A673 (cell line): ENCODE data around the gene GABRB2. TPM values are rescaled to one million over a fixed set of nuclear protein-coding genes. Genes with fewer than 3 reads are reported as not detected.
A peak's percentile ranks its signal among the peaks of the same experiment; 100 is the strongest.

Experiments
- BruUV-seq: library from RNA; stranded (reverse); fragments of 400-500 nt; replicated peaks from 2 replicates; lab custom pipeline; 2021; lab: Mats Ljungman, UMichigan
- CTCF ChIA-PET: fragments of 300-600 bp; sonication (Branson Sonifier 250); formaldehyde crosslinking; loops from one replicate; lab custom pipeline; 2022; ENCODE audit warnings: antibody characterized with exemption; lab: Charles Lee
- POLR2A ChIA-PET: fragments of 300-600 bp; sonication (Branson Sonifier 250); formaldehyde crosslinking; loops from one replicate; lab custom pipeline; 2022; ENCODE audit warnings: antibody characterized with exemption; ENCODE audit not compliant: low non-redundant PET; lab: Charles Lee
- DNase-seq: peaks from one replicate; pipeline ENCODE4 v3.0.0-alpha.2; 2015; ENCODE audit warnings: low spot score
- H3K27ac ChIP-seq: fragments of 200-600 bp; sonication (generic); 2 replicates; pipeline ENCODE4 v1.5.1; 2016; ENCODE audit warnings: mixed run types, low read depth, mild to moderate bottlenecking, mixed read lengths, antibody characterized with exemption, low read length; ENCODE audit not compliant: poor library complexity, severe bottlenecking
- H3K27me3 ChIP-seq: fragments of 200-600 bp; sonication (generic); replicated peaks from 2 replicates; pipeline ENCODE4 v1.6.1; 2017; ENCODE audit warnings: mixed run types, low read depth, mild to moderate bottlenecking, mixed read lengths, antibody characterized with exemption, low read length; ENCODE audit not compliant: insufficient read depth, poor library complexity
- H3K36me3 ChIP-seq: fragments of 200-600 bp; sonication (generic); 2 replicates; pipeline ENCODE4 v1.6.1; 2016; ENCODE audit warnings: mixed run types, mild to moderate bottlenecking, mixed read lengths, antibody characterized with exemption, low read length; ENCODE audit not compliant: insufficient read depth, poor library complexity, severe bottlenecking
- H3K4me1 ChIP-seq: fragments of 200-600 bp; sonication (generic); 2 replicates; pipeline ENCODE4 v1.6.1; 2017; ENCODE audit warnings: mixed run types, mild to moderate bottlenecking, mixed read lengths, antibody characterized with exemption, low read length; ENCODE audit not compliant: insufficient read depth, poor library complexity, severe bottlenecking
- H3K4me3 ChIP-seq: fragments of 200-600 bp; sonication (generic); 2 replicates; pipeline ENCODE4 v1.5.1; 2016; ENCODE audit warnings: low read depth, mixed run types, mild to moderate bottlenecking, mixed read lengths, low read length; ENCODE audit not compliant: poor library complexity, severe bottlenecking
- H3K9me3 ChIP-seq: fragments of 200-600 bp; sonication (generic); 2 replicates; pipeline ENCODE4 v1.6.1; 2016; ENCODE audit warnings: mixed run types, low read depth, mild to moderate bottlenecking, mixed read lengths, antibody characterized with exemption, low read length; ENCODE audit not compliant: poor library complexity, severe bottlenecking
- CTCF ChIP-seq: fragments of 300-800, 200-600 bp; sonication (generic); conservative IDR thresholded peaks from 2 replicates; pipeline ENCODE4 v1.5.1; 2017; ENCODE audit warnings: low read depth, mild to moderate bottlenecking, antibody characterized with exemption, low read length, moderate library complexity, mixed read lengths
- EZH2 ChIP-seq: fragments of 200-600 bp; sonication (generic); IDR thresholded peaks from 2 replicates; pipeline ENCODE4 v1.6.1; 2017; ENCODE audit warnings: borderline replicate concordance, low read depth, mild to moderate bottlenecking, mixed read lengths, antibody characterized with exemption, low read length; ENCODE audit not compliant: poor library complexity, severe bottlenecking
- intact Hi-C: fragments of 100-400 bp; cut with micrococcal nuclease; formaldehyde crosslinking; loops from one replicate; pipeline ENCODE4 v1.10.0; 2022; ENCODE audit not compliant: unreplicated experiment
- total RNA-seq: library from RNA; stranded (reverse); gene quantifications from 2 replicates; pipeline ENCODE4 v1.2.3, GENCODE V29; 2021

GABRB2 gene
- total RNA-seq, 1 experiment from 2014 or later, result not detected

DNA sequence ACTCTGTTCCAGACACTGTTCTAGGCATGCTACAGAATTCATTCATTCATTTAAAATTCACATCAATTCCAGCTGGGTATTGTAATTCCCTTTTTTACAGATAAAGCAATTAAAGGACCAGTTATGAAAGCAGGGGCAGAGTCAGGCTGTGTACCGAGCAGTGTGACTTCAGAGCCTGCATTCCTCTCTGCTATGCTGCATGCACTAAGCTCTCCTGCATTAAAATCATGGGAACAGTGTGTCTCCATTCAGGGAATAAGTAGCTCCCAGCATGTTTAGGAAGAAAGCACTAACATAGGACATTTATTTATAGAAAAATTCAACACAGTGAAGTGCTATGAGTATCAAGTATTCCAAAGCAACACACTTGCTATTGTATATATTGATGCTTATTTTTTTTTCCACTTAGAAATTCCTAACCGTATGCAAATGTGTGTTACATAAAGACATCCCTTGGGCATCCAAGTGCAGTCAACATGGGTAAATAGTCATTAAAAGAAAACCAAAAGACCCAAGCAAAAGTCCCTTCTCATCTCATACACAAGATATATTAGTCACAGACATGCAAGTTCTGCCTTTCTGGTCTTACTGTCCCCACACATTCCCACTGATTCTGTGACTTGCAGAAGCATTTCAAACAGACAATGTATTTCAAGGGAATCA, 173.7 kb downstream of the GABRB2 start:
- Histone ChIP-seq H3K9me3 (no peaks in the 10 kb centered on the region), H3K27ac (no peak overlapping the region), H3K4me1 (no peaks in the 10 kb centered on the region), H3K4me3 (no peak overlapping the region), H3K36me3 (no peaks in the 10 kb centered on the region), H3K27me3 (no peaks in the 10 kb centered on the region)
- POLR2A ChIA-PET, result no interaction called here
- intact Hi-C loops, result no loop called here
- BruUV-seq, result no TSS peak
- TF ChIP-seq CTCF (no peak), EZH2 (no peak)
- CTCF ChIA-PET, result no interaction called here
- DNase-seq, result no peak

DNA sequence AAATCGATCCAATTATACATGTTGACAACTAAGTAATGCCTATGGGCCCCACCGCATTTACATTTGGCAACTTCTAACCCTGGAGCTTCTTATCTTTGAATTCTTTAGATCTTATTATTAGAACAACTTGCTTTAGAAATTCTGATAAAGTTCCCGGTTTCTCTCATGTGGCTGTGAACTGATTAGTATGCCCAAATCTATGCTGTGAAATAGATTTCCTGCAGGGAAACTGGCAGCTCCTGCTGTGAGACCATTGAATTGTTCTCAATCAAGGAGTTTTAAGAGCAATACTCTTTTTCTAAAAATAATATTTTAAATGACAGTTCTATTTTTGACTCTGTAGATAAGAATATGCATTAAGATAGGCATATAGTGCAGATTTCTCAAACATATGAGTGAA, 177.5 kb downstream of the GABRB2 start:
- ChIA-PET POLR2A (no interaction called here), CTCF (no interaction called here)
- no peak overlapping the region for H3K4me3 ChIP-seq
- H3K27me3 ChIP-seq, result no peaks in the 10 kb centered on the region
- DNase-seq, result peak; percentile 1
- H3K9me3 ChIP-seq, result no peaks in the 10 kb centered on the region
- no peak overlapping the region for H3K27ac ChIP-seq
- TF ChIP-seq EZH2 (no peak), CTCF (no peak)
- no TSS peak for BruUV-seq
- no peaks in the 10 kb centered on the region for H3K4me1 ChIP-seq
- intact Hi-C loops, result no loop called here
- no peaks in the 10 kb centered on the region for H3K36me3 ChIP-seq

DNA sequence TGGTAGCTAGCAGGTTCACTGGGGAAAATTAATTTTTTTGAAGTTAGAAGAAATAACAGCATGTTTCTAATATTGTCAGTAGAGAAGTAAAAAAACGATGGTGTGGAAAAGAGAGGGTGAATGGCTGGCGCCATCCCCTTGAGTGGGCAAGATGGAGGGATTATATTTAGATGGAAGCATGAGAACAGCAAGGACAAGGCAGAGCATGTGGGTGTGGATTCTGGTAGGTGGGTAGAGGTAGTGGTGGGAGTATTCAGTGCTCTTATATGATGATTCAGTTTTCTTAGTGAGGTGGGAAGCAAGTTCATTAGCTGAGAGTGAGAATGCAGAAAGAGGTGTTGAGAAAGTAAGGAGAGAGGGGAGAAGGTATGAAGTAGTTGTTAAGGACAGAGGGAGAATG, 188.1 kb downstream of the GABRB2 start:
- Histone ChIP-seq H3K36me3 (no peaks in the 10 kb centered on the region), H3K9me3 (no peaks in the 10 kb centered on the region), H3K27me3 (no peaks in the 10 kb centered on the region), H3K27ac (no peak overlapping the region), H3K4me3 (no peak overlapping the region), H3K4me1 (no peaks in the 10 kb centered on the region)
- no TSS peak for BruUV-seq
- CTCF ChIA-PET, result no interaction called here
- intact Hi-C loops, result no loop called here
- DNase-seq, result no peak
- POLR2A ChIA-PET, result no interaction called here
- TF ChIP-seq EZH2, result no peak
- no peak for TF ChIP-seq CTCF
